GM19023 (cell line): ENCODE results near the gene SUPT4H1.
A peak's percentile ranks its signal among the peaks of the same experiment; 100 is the strongest.
"Not testable (repeated sequence)": the region's sequence is repeated elsewhere in the genome, so short reads cannot be mapped to it uniquely, and the experiment has no call there.

ENCODE experiments used
- ATAC-seq: cut with Tn5 transposase; IDR thresholded peaks from one replicate; pipeline ENCODE4 v1.9.1; 2021; ENCODE audit warnings: mild to moderate bottlenecking, moderate library complexity; ENCODE audit not compliant: unreplicated experiment

SUPT4H1 gene

GRCh38 chr17:58351831-58352595 is at the start of gene SUPT4H1:
Gene SUPT4H1 (minus strand): TSS chr17:58352201. CDS start chr17:58352135, 66 bp downstream.
- ATAC-seq: peak; percentile 93

- no peak for ATAC-seq
Measured at GRCh38 chr17:58401287-58401686, 49.3 kb upstream of the SUPT4H1 start.

GRCh38 chr17:58400826-58401225 is 48.8 kb upstream of the SUPT4H1 start:
- no peak for ATAC-seq

- ATAC-seq: no peak
Measured at GRCh38 chr17:58399974-58400373, 48.0 kb upstream of the SUPT4H1 start.

- ATAC-seq: no peak
Measured at GRCh38 chr17:58398574-58399266, 46.7 kb upstream of the SUPT4H1 start.

GRCh38 chr17:58397421-58397820 is 45.4 kb upstream of the SUPT4H1 start:
- ATAC-seq: not testable (repeated sequence)

- ATAC-seq: no peak
Measured at GRCh38 chr17:58396173-58396572, 44.2 kb upstream of the SUPT4H1 start.

GRCh38 chr17:58394534-58395223 is 42.7 kb upstream of the SUPT4H1 start:
- no peak for ATAC-seq

- ATAC-seq: no peak
Measured at GRCh38 chr17:58391302-58391984, 39.4 kb upstream of the SUPT4H1 start.

GRCh38 chr17:58390884-58391283 is 38.9 kb upstream of the SUPT4H1 start:
- no peak for ATAC-seq

- no peak for ATAC-seq
Measured at GRCh38 chr17:58388302-58389190, 36.5 kb upstream of the SUPT4H1 start.

- ATAC-seq: no peak
Measured at GRCh38 chr17:58387834-58388233, 35.8 kb upstream of the SUPT4H1 start.

- ATAC-seq: no peak
Measured at GRCh38 chr17:58386708-58387107, 34.7 kb upstream of the SUPT4H1 start.

- ATAC-seq: no peak
Measured at GRCh38 chr17:58385359-58385899, 33.4 kb upstream of the SUPT4H1 start.

GRCh38 chr17:58384897-58385296 is 32.9 kb upstream of the SUPT4H1 start:
- no peak for ATAC-seq

GRCh38 chr17:58383892-58384462 is 32.0 kb upstream of the SUPT4H1 start:
- no peak for ATAC-seq

- ATAC-seq: no peak
Measured at GRCh38 chr17:58382872-58383242, 30.9 kb upstream of the SUPT4H1 start.

- ATAC-seq: no peak
Measured at GRCh38 chr17:58382108-58382871, 30.3 kb upstream of the SUPT4H1 start.
